AG10803 (cell line): ENCODE data around the gene CD276.

Source experiments
- DNase-seq: peaks from one replicate; pipeline ENCODE4 v3.0.0; 2010; ENCODE audit warnings: low read depth
- H3K4me3 ChIP-seq: 2 replicates; pipeline ENCODE4 v1.5.1; 2011; ENCODE audit warnings: mild to moderate bottlenecking, low read length, control low read depth
- CTCF ChIP-seq: conservative IDR thresholded peaks from 2 replicates; pipeline ENCODE4 v1.5.1; 2011; ENCODE audit warnings: mild to moderate bottlenecking, low read length, control low read depth, inconsistent platforms

The CD276 gene

GRCh38 chr15:73758461-73758860 lies 74.3 kb downstream of the CD276 start:
- no peak for TF ChIP-seq CTCF
- DNase-seq, result no peak
- H3K4me3 ChIP-seq, result no peak overlapping the region

DNA sequence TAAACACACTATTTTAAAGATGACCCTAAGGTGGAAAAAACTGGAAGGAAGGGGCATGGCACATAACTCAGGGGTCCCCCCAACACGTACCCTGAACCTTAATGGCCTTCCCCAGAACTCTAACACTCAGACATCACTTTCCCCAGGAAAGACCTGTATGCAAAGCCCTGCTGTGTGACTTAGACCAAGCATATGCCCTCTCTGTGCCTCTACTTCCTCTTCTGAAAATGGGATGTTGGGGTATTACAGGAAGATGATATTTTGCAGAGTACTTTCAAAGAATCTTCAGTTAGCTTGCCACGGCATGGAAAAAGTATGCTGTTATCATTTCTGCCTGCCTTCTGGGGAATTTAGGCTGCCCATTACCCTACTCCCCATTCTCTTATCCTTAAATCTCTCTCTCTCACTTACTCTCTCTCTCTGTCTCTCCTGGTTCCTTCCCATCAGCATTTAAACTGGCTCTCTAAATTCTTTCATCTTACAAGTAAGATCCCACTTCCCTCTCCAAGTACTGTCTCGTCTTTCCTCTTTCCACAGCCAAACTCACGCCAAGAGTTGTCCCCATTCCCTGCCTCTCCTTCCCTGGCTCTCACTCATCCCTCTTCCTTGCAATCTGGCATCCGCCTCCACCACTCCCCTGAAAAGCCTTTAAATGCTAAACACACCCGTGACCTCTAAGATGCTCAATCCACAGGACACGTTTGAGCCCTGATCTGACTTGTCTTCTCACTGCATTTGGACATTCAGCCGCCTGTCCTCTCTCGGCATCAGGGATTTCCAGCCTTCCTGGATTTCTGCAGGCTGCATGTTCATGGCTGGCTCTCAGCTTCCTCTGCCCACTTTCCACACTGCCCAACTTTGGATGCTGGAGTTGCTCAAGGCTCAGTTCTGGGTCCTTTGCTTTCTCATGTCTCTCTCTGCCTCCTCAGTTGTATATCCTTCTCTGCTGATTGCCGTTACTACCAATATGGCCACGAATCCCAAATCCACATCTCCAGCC lies 76.4 kb downstream of the CD276 start:
- no peak for DNase-seq
- no peak overlapping the region for H3K4me3 ChIP-seq
- TF ChIP-seq CTCF, result no peak

DNA sequence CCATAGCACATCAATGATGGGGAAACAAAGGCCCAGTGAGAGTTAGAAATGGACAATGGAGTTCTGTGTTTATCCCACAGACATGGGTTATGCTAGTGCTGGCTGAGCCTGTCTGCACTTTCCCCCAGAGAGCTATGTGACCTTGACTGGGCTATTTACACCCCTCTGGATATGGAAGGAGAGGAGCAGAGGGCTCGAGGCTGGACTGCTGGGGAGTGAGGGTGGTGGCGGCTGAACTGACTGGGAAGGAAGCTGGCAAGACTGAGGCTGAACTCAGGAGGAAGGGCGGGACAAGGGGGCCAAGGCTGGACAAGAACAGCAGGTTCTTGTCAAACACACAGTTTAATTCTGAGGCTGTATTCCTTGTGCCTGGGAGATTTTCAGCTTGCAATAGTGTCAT lies 79.7 kb downstream of the CD276 start:
- DNase-seq, result no peak
- H3K4me3 ChIP-seq, result no peak overlapping the region
- TF ChIP-seq CTCF, result no peak
